Astrocyte of the spinal cord (primary cell): ENCODE measurements around the gene DOK5.

Experiments
- DNase-seq: peaks from one replicate; pipeline ENCODE4 v3.0.0; 2011; ENCODE audit warnings: low read depth, low spot score
- H3K4me3 ChIP-seq: 2 replicates; pipeline ENCODE4 v1.5.1; 2011; ENCODE audit warnings: low read depth, mild to moderate bottlenecking, low read length, moderate library complexity
- in situ Hi-C: cut with HindIII; loops from 2 replicates; pipeline ENCODE4 v1.10.0; 2017; ENCODE audit warnings: low sequenced_read_pairs
- TF ChIP-seq, protein P1 (sequence below): IDR thresholded peaks from 2 replicates; pipeline ENCODE4 v1.5.1; 2012; ENCODE audit warnings: low read depth, mild to moderate bottlenecking, low read length, inconsistent platforms

Gene DOK5

DNA sequence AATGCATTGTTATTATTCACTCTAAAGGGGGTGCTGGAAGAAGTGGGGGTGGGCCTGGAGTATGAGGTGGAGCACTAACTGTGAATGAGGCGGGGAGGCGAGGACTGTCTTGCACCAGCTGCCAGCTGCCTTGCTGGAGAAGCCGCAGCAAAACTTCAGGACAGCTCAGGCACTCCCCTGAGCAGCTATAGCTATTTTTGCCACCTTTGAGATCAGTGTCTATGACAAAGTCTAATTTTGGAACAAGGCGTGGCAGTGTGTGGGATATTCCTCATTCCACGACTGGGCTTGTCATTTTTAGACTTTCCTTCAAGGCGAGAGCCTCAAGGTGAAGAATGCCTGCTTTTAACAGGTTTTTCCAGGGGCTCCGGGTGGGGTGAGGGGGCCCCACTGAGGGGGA, 143.8 kb downstream of the DOK5 start:
- no peak for DNase-seq
- TF ChIP-seq, protein P1, sequence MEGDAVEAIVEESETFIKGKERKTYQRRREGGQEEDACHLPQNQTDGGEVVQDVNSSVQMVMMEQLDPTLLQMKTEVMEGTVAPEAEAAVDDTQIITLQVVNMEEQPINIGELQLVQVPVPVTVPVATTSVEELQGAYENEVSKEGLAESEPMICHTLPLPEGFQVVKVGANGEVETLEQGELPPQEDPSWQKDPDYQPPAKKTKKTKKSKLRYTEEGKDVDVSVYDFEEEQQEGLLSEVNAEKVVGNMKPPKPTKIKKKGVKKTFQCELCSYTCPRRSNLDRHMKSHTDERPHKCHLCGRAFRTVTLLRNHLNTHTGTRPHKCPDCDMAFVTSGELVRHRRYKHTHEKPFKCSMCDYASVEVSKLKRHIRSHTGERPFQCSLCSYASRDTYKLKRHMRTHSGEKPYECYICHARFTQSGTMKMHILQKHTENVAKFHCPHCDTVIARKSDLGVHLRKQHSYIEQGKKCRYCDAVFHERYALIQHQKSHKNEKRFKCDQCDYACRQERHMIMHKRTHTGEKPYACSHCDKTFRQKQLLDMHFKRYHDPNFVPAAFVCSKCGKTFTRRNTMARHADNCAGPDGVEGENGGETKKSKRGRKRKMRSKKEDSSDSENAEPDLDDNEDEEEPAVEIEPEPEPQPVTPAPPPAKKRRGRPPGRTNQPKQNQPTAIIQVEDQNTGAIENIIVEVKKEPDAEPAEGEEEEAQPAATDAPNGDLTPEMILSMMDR = no peak
- in situ Hi-C loops = no loop called here
- no peak overlapping the region for H3K4me3 ChIP-seq

DNA sequence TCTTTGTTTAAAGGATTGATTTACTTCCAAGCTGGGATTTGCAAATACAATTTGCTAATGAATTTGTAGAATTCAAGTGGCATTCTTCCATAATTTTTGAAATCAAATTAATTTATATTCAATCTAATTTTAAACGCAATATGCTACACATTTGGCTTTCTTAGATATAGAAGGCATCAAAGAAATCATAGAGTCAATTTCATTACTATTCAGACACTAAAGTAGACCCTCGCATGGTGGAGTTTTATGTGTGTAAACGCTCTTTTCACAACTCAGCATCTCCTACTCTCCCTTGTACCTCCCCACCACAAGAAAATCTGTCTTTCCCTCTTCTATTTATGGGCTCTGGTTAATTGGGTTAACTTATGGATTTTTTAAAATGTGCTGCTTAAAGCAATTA, 144.3 kb downstream of the DOK5 start:
- H3K4me3 ChIP-seq = no peak overlapping the region
- TF ChIP-seq, protein P1 = no peak
- in situ Hi-C loops = no loop called here
- no peak for DNase-seq

DNA sequence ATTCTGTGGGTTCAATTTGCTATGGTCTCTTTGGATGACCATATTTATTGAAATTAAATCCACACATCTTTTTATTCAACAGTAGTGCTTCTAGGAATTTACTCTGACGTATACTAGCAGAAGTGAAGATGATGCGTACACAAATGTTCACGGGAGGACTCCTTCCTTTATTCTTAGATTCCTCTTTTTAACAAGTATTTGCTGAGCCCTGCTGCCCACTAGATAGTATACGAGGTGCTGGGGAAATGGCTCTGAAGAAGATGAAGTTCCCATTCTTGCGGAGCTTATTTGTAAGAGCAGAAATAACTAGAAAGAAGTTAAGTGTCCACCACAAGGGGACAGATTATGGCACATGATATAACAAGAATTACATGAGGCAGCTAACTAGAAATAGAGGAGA, 145.2 kb downstream of the DOK5 start:
- TF ChIP-seq, protein P1 = no peak
- in situ Hi-C loops = no loop called here
- H3K4me3 ChIP-seq = no peak overlapping the region
- no peak for DNase-seq

DNA sequence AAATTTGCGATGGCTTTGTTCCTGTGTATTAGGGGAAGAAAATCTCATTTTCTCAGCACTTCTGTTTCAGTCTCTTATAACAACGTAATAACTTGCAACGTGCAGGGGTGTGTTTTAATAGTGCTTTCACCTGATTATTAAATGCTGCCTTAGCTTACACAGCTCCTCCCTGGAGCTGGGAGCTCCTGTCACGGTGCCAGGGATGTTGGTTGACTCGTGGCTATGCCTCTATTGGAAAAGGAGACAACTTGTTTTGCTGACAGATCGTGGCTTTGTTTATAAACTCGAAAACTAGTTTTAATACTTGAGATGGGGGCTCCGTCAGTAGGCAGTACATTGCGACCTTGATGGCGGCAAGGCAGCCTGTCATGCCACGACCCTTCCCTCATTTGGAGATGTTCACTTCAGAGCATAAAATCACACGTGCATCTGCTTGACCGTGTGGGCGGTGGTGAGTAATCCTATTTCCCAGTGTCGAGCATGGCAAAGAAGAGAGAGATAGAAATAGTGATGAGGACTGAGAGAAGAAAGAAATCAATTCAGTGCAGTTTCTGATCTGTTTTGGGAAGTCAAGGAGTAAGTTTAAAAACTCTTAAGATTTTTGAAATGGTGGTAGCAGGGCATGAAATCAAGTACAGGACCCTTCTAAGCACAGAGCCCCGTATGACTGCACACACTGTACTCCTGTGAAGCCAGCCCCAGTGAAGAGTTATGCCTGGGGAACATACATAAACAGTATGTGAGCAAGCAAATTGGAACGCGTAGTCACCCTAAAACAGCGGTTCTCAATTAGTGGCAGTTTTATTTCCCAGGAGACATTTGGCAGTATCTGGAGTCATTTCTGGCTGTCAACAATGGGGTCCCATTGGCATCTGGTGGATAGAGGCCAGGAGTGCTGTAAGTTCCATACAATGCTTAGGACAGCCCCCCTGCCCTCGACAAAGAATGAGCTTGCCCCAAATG, 147.2 kb downstream of the DOK5 start:
- H3K4me3 ChIP-seq = no peak overlapping the region
- TF ChIP-seq, protein P1 = no peak
- in situ Hi-C loops = no loop called here
- DNase-seq = peak; percentile 16

DNA sequence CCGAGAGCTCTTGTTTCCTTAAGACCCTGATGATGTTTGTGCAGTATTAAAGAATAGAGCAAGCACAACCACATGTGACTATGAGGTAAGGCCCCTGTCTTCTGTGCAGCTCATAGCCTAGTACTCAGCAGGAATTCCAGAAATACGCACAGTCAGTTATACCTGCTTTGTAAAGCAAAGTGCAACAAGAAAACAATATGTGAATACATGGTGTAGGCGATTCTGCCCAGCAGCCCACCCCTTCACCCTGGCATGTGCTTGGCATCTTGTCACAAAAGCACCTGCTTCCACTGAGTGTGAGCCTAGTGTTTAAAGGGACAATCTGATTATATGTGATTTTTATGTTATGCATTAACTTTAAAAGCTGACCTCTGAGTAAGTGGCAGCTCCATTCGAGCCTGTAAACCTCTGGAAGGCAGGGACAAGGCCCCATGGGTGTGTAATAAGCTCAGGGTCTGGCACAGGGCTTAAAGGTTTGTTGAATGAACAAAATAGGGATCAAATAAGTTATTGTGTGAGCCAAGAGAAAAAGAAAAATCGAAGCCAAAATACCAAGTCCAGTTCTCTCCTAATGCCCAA, 148.7 kb downstream of the DOK5 start:
- no peak for DNase-seq
- H3K4me3 ChIP-seq = no peak overlapping the region
- in situ Hi-C loops = no loop called here
- TF ChIP-seq, protein P1 = no peak

DNA sequence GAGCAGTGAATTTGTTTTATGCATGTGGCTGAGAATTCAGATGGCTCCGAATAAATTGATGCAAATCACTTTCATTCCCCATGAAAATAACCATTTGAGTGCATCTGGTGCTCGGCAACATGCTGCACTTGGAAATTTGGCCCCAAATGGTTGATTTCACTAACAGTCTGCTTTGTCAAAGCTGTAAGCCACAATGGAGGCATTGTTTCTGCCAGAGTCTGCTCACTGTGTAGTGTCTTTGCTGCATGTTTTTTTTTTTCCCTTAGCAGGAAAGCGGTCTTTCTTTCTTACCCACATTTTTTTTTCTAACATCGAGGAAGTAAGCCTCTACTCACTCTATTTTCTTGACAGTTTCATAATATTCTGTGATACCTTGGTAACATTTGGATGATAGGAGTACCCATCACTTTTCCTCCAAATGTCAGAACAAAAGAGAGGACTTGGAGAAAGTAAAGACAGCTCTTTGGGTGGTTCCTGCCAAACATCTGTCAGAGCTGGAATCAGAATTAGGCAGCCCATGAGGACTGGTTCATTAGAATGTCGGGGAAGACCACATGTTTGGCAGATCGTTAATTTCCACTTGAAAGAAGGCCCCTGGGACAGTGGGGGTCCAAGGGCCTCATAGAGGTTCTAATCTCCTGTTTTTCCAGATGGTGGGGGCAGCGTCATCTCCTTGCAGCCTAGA, 149.5 kb downstream of the DOK5 start:
- TF ChIP-seq, protein P1 = no peak
- H3K4me3 ChIP-seq = no peak overlapping the region
- DNase-seq = peak; percentile 18
- in situ Hi-C loops = no loop called here
